Muscle layer of duodenum (tissue), 2 donors: ENCODE results near the gene FAM83C.
"Not testable (repeated sequence)": the region's sequence is repeated elsewhere in the genome, so short reads cannot be mapped to it uniquely, and the experiment has no call there.

Experiments used
- H3K27ac ChIP-seq: one replicate; pipeline ENCODE4 v1.7.0; 2013; ENCODE audit warnings: mild to moderate bottlenecking, low read length
- H3K27me3 ChIP-seq: one replicate; pipeline ENCODE4 v1.7.0; 2013; ENCODE audit warnings: low read depth, mild to moderate bottlenecking, control low read depth, low read length
- H3K36me3 ChIP-seq, 2 donors: one replicate each; pipeline ENCODE4 v1.7.0; 2013; ENCODE audit warnings: low read length in 2 of 2, control low read depth in 1 of 2, mild to moderate bottlenecking in 1 of 2; ENCODE audit not compliant: insufficient read depth in 2 of 2, control insufficient read depth in 1 of 2
- H3K4me1 ChIP-seq, 2 donors: one replicate each; pipeline ENCODE4 v1.7.0; 2013; ENCODE audit warnings: low read length in 2 of 2, mild to moderate bottlenecking in 2 of 2, control low read depth in 1 of 2, moderate library complexity in 1 of 2; ENCODE audit not compliant: insufficient read depth in 2 of 2, control insufficient read depth in 1 of 2
- H3K4me3 ChIP-seq, 2 donors: one replicate each; pipeline ENCODE4 v1.7.0; 2013; ENCODE audit warnings: low read length in 2 of 2, low read depth in 1 of 2, mild to moderate bottlenecking in 1 of 2
- H3K9me3 ChIP-seq, 2 donors: one replicate each; pipeline ENCODE4 v1.7.0; 2013; ENCODE audit warnings: low read length in 2 of 2, control low read depth in 1 of 2, mild to moderate bottlenecking in 1 of 2; ENCODE audit not compliant: control insufficient read depth in 1 of 2
- donor health status: healthy.

Gene FAM83C

GRCh38 chr20:35316086-35316485 is 23.9 kb upstream of the FAM83C start:
- Histone ChIP-seq H3K36me3 (peaks cover 0 to 12% of the 10 kb centered on the region in 2 donors), H3K27me3 (no peaks in the 10 kb centered on the region), H3K27ac (no peak overlapping the region), H3K4me3 (no peak overlapping the region), H3K9me3 (no peaks in the 10 kb centered on the region), H3K4me1 (peaks cover 7 to 9% of the 10 kb centered on the region in 2 donors)

- H3K27ac ChIP-seq, H3K9me3 ChIP-seq, H3K4me1 ChIP-seq, H3K4me3 ChIP-seq, H3K27me3 ChIP-seq: not testable (repeated sequence)
- peaks cover 0 to 12% of the 10 kb centered on the region in 2 donors for H3K36me3 ChIP-seq
These were observed 23.4 kb upstream of the FAM83C start for GRCh38 chr20:35315632-35316020.

- Histone ChIP-seq H3K36me3 (peaks cover 0 to 12% of the 10 kb centered on the region in 2 donors), H3K4me3 (no peak overlapping the region), H3K4me1 (peaks cover 7% of the 10 kb centered on the region in 2 donors), H3K27me3 (no peaks in the 10 kb centered on the region), H3K27ac (no peak overlapping the region), H3K9me3 (no peaks in the 10 kb centered on the region)
These were observed 22.8 kb upstream of the FAM83C start for GRCh38 chr20:35314816-35315631.

- H3K4me3 ChIP-seq: no peak overlapping the region
- peaks cover 0 to 7% of the 10 kb centered on the region in 2 donors for H3K4me1 ChIP-seq
- H3K9me3 ChIP-seq: no peaks in the 10 kb centered on the region
- peaks cover 0 to 12% of the 10 kb centered on the region in 2 donors for H3K36me3 ChIP-seq
- no peaks in the 10 kb centered on the region for H3K27me3 ChIP-seq
- H3K27ac ChIP-seq: no peak overlapping the region
These were observed 20.1 kb upstream of the FAM83C start for GRCh38 chr20:35312318-35312717.

GRCh38 chr20:35311822-35312221 is 19.6 kb upstream of the FAM83C start:
- Histone ChIP-seq H3K27me3 (no peaks in the 10 kb centered on the region), H3K27ac (no peak overlapping the region), H3K36me3 (peaks cover 0 to 12% of the 10 kb centered on the region in 2 donors), H3K9me3 (no peaks in the 10 kb centered on the region), H3K4me1 (peaks cover under 1 to 12% of the 10 kb centered on the region in 2 donors), H3K4me3 (no peak overlapping the region)

- peaks cover 0 to 12% of the 10 kb centered on the region in 2 donors for H3K36me3 ChIP-seq
- no peaks in the 10 kb centered on the region for H3K27me3 ChIP-seq
- H3K9me3 ChIP-seq: no peaks in the 10 kb centered on the region
- no peak overlapping the region for H3K27ac ChIP-seq
- H3K4me1 ChIP-seq: peaks cover 4 to 15% of the 10 kb centered on the region in 2 donors
- H3K4me3 ChIP-seq: no peak overlapping the region
These were observed 19.2 kb upstream of the FAM83C start for GRCh38 chr20:35311409-35311808.

- Histone ChIP-seq H3K27ac (peak overlapping the region; percentile 36), H3K4me1 (peaks cover 4 to 24% of the 10 kb centered on the region in 2 donors), H3K9me3 (no peaks in the 10 kb centered on the region), H3K27me3 (no peaks in the 10 kb centered on the region), H3K36me3 (peaks cover 0 to 13% of the 10 kb centered on the region in 2 donors), H3K4me3 (no peak overlapping the region)
These were observed 15.7 kb upstream of the FAM83C start for GRCh38 chr20:35307666-35308653.

- Histone ChIP-seq H3K4me3 (no peak overlapping the region), H3K9me3 (no peaks in the 10 kb centered on the region), H3K4me1 (peaks cover 4 to 24% of the 10 kb centered on the region in 2 donors), H3K27me3 (no peaks in the 10 kb centered on the region), H3K27ac (peak overlapping the region; percentile 36), H3K36me3 (peaks cover 0 to 6% of the 10 kb centered on the region in 2 donors)
These were observed 14.8 kb upstream of the FAM83C start for GRCh38 chr20:35306931-35307517.

- Histone ChIP-seq H3K4me3 (no peak overlapping the region), H3K36me3 (peaks cover 0 to 5% of the 10 kb centered on the region in 2 donors), H3K27ac (peak overlapping the region; percentile 36), H3K4me1 (peaks cover 4 to 24% of the 10 kb centered on the region in 2 donors), H3K9me3 (no peaks in the 10 kb centered on the region), H3K27me3 (no peaks in the 10 kb centered on the region)
These were observed 13.7 kb upstream of the FAM83C start for GRCh38 chr20:35305682-35306556.

GRCh38 chr20:35304956-35305355 is 12.7 kb upstream of the FAM83C start:
- Histone ChIP-seq H3K4me3 (no peak overlapping the region), H3K36me3 (peaks cover 0 to 5% of the 10 kb centered on the region in 2 donors), H3K9me3 (no peaks in the 10 kb centered on the region), H3K4me1 (peaks cover 4 to 24% of the 10 kb centered on the region in 2 donors), H3K27me3 (no peaks in the 10 kb centered on the region), H3K27ac (peak overlapping the region; percentile 36)
